HG02973 (cell line): ENCODE results near the gene RPS6KA4.

Experiments used
- ATAC-seq: cut with Tn5 transposase; IDR thresholded peaks from one replicate; pipeline ENCODE4 v1.9.1; 2021; ENCODE audit warnings: moderate library complexity; ENCODE audit not compliant: unreplicated experiment

RPS6KA4 gene

DNA sequence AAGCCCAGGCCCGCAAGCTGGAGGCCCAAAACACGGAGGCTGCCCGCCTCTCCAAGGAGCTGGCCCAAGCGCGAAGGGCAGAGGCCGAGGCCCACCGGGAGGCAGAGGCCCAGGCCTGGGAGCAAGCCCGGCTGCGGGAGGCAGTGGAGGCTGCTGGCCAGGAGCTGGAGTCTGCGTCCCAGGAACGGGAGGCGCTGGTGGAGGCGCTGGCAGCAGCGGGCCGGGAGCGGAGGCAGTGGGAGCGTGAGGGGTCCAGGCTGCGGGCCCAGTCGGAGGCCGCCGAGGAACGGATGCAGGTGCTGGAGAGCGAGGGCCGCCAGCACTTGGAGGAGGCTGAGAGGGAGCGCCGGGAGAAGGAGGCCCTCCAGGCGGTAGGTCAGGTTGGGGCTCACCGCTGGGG, 14.2 kb upstream of the RPS6KA4 start:
- no peak for ATAC-seq

DNA sequence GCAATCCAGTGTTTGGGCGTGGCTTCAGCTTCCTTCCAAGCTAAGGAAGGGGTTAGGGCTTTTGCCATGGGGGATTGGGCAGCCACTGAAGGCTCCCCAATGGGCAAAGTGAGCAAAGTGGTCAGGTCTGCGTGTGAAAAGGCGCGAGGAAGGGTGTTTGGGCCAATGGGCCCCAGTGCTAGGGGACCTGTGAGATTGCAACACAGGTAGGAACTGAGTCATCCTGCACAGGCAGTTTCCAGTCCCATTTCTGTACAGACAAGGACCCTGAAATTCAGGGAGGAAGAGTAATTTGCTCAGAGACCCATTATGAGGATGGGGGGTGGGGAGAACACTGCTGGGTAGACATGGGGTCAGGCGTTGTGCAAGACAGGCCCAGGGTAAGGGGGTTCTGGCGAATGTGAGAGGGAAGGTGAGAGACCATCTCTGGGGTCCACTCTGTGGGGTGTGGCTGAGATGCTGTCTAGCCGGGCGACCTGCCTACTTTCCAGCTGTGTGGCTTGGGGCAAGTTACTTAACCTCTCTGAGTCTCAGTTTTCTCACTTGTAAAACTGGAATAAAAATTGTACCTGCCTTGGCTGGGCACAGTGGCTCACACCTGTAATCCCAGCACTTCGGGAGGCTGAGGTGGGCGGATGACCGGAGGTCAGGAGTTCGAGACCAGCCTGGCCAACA, 11.6 kb upstream of the RPS6KA4 start:
- ATAC-seq, result no peak

DNA sequence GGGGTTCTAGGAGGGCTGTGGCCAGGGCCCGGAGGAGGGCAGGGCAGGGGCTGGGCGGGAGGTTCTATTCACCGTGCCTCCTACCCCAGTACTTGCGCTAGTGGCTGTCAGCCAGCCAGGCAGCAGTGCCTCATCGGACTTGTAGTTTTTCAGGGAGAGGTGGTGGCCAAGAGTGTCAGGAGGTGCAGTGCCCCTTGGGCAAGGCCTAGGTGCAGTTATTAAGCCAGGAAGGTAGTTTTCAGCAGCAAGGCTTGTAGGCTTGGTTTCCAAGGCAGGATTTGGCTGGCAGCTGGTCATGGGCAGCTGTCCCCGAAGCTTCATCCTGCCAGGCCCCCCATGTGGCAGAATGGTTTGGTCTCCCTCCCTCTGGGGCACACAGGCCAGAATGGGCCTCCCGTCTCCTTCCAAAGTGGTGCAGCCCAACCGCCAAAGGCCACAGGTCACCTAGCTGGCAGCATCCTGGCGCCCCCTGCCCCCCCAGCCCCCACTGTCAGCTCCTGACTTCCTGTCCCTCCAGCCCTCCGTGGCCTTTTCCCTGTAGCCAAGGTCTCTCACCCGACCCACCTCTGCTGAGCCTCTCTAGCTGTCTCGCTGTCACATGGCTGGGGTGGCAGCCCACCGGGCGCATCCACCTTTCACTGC, 10.5 kb upstream of the RPS6KA4 start:
- ATAC-seq, result no peak

DNA sequence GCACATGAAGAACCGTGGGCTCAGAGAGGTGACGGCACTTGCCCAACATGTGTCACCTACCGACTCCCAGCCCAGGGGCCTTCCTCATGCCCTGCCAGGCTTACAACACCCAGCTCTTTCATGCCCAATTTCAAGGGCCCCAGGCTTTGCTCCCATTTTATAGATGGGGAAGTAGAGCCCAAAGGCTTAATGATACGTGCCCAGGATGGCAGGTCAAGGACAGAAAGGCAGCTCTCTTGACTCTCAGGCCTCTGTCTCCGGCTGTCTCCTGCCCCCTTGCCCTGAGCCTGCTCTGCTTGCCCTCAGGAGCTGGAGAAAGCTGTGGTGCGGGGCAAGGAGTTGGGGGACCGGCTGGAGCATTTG, 10.0 kb upstream of the RPS6KA4 start:
- no peak for ATAC-seq

DNA sequence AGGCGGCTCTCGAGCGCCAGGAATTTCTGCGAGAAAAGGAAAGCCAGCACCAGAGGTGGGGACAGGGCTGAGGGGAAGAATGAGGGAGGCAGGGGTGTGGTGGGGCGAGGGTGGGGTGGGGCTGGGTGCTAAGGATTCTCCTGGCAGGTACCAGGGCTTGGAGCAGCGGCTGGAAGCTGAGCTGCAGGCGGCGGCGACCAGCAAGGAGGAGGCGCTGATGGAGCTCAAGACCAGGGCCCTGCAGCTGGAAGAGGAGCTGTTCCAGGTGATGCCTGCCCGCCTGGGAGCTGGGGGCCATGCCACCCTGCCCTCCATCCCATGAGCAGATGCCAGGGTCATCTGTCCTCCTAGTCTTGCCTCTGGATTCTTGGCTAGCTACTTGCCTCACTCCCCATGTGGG, 9.6 kb upstream of the RPS6KA4 start:
- no peak for ATAC-seq

DNA sequence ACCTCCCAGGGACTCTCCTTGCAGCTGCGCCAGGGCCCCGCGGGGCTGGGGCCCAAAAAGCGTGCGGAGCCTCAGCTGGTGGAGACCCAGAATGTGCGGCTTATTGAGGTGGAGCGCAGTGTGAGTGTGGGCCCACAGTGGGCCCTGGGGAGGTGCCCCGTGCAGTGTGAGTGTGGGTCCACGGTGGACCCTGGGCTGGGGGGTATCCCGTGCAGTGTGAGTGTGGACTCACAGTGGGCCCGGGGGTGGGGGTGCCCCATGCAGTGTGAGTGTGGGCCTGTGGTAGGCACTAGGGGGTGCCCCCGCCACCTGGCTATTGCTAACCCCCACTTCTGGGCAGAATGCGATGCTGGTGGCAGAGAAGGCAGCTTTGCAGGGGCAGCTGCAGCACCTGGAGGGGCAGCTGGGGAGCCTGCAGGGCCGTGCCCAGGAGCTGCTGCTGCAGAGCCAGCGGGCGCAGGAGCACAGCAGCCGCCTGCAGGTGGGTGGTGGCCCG, 7.8 kb upstream of the RPS6KA4 start:
- ATAC-seq, result no peak

DNA sequence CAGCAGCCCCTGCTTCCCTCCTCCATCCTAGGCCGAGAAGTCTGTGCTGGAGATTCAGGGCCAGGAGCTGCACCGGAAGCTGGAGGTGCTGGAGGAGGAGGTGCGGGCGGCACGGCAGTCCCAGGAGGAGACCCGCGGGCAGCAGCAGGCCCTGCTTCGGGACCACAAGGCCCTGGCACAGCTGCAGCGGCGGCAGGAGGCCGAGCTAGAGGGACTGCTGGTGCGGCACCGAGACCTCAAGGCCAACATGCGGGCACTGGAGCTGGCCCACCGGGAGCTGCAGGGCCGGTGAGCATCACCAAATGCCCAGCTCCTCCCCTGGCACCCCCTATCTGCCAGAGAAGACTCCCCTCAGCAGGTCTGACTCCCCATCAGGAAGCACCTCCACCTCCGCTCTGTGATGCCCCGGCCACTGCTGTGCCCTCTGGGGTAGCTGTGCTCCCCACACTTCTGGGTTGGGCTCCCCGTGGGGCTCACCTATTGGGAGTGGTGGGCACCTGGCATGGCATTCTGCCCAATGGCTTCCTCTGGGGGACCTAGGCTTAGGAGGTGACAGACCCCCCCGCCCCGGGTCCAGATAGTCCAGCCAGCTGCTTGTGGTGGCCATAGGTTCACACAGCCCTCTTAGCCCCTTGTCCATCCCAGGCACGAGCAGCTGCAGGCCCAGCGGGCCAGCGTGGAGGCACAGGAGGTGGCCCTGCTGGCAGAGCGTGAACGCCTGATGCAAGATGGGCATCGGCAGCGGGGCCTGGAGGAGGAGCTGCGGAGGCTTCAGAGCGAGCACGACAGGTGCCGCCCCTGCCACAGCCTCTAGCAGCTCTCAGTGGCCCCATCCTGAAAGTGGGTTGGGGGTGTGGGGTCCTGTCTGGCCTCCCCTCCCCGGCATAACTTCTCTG, 6.6 kb upstream of the RPS6KA4 start:
- ATAC-seq, result no peak

DNA sequence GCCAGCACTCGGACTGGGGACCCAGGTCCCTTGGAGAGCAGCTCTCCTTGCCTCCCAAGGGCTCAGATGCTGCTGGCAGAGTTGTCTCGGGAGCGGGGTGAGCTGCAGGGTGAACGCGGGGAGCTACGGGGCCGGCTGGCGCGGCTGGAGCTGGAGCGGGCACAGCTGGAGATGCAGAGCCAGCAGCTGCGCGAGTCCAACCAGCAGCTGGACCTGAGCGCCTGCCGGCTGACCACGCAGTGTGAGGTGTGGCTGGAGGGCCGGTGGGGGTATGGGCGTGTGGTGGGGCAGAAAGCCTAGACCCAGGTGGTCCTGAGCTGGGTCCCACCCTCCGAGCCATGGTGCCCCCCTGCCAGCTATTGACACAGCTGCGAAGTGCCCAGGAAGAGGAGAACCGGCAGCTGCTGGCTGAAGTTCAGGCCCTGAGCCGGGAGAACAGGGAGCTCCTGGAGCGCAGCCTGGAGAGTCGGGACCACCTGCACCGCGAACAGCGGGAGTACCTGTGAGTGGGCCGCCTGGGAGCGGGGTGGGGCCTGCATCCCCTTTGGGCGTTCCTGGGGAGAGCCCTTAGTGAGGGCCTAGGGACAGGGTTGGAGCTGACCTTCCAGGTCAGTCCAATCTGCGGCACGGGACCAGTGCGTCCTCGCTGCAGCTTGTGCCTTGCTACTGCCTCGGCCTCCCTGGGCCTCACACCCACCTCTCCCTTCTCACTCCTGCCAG, 5.8 kb upstream of the RPS6KA4 start:
- no peak for ATAC-seq

DNA sequence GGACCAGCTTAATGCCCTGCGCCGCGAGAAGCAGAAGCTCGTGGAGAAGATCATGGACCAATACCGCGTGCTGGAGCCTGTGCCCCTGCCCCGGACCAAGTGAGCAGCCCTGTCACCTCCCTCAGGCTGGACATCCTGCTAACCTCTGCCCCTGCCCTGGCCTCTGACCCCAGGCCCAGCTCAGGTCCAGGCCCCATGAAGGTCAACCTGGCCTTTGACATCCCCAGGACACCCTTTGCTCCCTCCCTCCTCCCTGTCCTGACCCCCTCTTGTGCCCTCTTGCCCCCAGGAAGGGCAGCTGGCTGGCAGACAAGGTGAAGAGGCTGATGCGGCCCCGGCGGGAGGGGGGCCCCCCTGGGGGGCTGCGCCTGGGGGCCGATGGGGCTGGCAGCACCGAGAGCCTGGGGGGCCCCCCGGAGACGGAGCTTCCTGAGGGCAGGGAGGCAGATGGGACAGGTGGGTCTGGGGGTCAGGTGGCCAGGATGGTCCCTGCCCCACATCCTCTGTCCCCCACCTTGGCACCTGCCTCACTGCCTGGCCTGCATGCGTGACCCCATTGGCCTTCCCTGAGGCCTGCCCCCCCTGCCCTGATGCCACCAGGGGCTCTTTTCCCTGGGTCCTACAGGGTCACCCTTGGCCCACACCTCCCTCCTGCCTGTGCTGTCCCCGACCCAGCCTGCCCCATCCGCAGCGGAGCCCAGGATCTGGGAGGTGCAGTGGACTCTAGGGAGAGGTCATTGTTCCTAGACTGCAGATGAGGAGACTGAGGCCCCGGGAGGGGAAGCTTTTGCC, 5.1 kb upstream of the RPS6KA4 start:
- no peak for ATAC-seq

DNA sequence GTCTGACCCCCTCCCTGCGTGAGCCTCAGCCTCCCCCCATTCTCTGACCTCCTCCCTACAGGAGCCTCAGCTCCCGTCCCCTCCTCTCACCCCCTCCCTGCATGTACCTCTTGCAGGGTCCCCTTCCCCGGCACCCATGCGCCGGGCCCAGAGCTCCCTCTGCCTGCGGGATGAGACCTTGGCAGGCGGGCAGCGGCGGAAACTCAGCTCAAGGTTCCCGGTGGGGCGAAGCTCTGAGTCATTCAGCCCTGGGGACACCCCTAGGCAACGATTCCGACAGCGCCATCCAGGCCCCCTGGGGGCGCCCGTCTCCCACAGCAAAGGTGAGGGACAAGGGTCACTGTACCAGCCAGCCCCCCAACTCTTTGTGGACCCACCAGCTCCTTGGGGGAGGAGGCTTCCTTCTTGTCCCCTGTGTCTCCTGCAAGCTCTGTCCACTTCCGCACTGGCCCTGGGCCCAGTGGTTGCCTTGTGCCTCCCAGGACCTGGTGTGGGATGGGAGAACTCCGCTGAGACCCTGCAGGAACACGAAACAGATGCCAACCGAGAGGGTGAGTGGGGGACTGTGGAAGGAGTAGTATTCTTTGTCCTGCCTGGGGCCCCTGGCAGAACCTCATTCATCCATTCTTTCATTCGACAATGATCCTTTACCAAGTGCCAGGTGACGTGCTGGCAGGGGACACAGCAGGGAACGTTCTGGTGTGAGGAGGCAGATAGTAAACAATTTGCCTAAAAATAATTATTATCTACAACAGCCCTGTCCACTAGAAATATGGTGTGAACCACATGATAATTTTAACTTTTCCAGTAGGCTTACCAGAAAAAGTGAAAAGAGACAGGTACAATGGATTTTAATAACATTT, 3.7 kb upstream of the RPS6KA4 start:
- ATAC-seq, result no peak

DNA sequence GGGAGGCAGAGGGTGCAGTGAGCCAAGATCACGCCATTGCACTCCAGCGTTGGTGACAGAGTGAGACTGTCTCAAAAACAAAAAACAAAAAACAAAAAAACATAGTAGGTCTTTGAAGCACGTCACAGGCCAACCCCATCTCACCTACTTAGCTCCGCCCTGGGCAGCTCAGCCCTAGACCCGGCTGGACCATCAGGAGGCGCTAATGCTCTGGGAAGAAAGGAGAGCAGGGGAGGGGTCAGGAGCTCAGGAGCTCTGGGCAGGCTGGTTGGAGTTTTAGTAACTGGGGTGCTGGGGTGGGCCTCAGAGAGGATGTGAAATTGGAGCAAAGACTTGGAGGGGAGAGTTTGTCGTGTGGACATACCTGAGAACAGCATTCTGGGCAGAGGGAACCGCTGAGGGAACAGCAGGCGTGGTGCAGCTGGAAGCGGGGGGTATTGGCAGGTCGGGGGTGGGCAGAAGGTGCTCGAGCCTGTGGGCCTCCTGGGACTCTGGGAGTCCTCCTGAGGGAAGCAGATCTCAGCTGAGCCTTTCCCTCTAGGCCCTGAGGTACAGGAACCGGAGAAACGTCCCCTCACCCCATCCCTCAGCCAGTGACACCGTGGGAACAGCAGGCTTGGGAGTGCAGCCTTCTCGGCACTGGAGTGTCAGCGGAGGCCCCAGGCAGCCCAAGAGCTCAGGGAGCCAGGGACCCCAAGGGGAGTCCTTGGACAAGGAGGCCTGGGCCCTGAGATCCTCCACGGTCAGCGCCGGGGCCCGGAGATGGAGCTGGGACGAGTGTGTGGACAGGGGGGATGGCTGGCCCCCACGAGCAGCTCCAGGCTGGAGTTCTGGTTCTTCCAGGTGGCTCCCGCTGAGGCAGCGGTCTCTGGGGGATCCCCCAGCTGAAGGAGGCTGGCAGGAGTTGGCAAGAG, 2.2 kb upstream of the RPS6KA4 start:
- ATAC-seq, result no peak

DNA sequence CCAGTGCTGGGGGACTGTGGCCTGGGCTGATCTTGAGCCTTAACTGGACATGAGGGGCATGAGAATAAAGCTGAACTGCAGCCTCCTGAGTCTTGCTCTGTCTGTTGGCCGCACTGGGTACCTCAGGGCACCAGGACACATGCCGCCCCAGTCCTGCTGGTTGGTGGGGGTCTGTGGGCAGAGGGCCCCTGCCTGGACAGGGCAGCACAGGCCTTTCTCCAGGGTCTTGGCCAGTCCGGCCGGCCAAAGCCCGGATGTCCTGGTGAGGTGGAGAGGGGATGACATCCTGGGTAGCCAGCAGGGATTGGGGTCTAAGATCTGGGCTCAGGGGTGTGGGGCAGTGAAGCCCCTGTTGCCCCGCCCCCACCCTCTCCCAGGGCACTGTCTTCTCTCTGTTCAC, 1.5 kb upstream of the RPS6KA4 start:
- no peak for ATAC-seq

DNA sequence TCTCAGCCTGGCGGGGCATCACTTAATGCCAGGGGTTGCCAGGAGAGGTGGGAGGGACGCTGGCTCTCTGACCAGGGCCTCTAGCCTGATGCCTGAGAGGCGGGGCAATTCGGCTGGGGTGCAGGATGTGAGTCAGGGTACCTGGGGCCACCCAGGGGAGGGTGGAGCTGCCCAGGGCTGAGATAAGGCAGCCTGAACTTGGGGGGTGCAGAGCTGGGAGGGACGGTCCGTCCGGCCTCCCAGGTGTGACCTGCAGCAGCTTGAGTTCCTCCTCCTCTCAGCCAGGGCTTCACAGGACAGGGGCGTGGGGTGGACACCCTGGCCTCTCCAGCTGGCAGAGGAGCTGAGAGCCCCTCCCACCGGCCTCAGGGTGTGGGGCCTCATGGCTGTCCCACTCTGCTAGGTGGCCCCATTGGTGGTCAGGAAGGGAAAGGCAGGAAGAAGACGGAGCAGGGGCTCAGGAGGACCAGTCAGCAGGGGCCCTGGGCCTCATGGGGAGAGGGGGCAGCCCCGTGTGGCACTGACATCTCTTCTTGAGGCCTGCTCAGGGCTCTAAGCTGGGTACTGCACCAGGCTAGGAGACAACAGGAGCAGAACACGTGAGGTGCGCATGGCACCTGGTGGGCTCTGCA, 942 bp upstream of the RPS6KA4 start:
- no peak for ATAC-seq

DNA sequence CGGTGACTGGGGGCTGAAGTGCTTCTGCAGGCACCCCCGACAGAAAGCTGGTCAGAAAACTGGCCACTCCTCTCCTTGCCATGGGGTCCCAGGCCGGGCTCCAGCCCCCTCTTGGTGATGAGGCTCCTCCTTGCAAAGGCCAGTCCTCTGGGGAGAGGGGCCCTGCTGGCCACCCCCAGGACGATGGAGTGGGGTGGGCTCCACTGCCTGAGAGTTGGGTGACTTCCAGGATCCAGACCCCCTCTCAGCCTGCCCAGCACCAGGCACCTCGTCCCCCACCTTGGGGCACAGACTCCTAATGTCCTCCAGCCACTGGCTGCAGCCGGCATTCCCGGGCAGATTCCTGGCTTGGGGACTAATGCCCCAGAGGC, 441 bp upstream of the RPS6KA4 start:
- no peak for ATAC-seq

DNA sequence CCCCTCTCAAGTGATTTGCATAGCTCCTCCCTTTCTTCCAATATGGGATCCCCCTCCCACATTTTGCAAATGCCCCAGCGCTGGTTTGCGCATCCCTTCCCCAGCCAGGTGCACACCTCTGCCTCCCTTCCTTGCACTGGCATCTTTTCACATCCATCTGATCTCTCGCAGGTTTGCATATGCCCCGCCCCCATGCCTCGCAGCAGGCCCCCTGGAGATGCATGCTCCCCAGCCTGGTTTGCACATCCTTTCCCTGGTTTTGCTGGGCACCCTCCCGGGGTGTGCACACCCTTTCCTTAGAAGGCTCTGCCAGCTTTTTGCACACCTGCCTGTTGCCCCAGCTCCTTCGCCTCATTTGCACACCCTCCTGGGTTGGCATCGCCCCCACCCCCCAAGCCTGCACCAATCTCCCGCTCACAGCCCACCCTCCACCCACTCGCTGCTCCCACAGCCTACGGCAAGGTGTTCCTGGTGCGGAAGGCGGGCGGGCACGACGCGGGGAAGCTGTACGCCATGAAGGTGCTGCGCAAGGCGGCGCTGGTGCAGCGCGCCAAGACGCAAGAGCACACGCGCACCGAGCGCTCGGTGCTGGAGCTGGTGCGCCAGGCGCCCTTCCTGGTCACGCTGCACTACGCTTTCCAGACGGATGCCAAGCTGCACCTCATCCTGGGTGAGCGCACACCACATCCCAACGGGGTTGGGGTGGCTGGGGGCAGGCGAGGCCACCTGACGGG, 917 bp downstream of the RPS6KA4 start:
- ATAC-seq, result no peak

DNA sequence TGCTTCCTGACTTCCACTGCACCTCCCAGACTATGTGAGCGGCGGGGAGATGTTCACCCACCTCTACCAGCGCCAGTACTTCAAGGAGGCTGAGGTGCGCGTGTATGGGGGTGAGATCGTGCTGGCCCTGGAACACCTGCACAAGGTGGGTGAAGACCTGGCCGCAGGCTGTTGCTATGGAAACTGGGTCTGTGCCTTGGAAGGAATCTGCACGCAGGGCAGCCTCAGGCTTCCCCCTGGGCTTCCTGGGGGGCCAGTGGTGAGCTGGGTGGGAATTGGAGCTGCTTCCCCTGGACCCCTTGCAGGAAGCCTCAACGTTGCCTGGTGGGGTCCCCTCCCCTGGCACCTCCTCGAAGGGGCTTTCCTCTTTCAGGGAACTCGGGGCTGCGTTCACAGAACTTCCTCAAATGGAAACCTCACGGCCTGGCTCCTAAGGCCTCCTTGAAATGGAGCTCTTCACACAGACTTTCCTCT, 1.5 kb downstream of the RPS6KA4 start:
- no peak for ATAC-seq

DNA sequence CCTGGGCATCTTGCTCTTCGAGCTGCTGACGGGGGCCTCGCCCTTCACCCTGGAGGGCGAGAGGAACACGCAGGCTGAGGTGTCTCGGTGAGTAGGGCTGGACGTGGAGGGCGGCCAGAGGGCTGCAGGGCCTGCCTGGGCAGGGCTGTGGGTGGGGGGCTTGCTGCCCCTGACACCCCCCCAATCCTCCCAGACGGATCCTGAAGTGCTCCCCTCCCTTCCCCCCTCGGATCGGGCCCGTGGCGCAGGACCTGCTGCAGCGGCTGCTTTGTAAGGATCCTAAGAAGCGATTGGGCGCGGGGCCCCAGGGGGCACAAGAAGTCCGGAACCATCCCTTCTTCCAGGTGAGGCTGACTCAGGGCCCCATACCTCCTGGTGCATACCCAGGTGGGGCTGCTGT, 2.7 kb downstream of the RPS6KA4 start:
- no peak for ATAC-seq
